NCI-H1048 (cell line): ENCODE measurements around the gene ACSM4.

Source experiments
- DNase-seq: peaks from one replicate; lab custom pipeline; 2025; lab: John Stamatoyannopoulos, UW

ACSM4 gene

DNA sequence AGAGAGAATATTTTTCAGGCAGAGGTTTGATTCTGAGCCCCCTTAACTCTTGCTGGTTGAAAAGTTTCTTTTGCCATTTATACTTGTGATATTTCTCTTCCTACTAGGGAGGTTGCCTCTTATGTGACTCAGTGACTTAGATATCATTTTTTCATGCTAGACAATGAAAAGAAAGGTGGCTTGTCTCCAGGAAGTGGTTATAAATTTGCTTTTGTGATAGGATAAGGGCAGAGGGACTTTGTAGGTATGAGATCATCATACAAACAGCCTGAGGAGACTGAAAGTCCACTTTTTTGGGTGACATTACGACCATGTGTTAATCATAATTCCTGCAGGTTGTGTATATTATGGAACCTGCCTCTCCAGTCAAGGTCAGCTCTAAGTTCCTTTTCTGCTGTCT, 35.8 kb downstream of the ACSM4 start:
- no peak for DNase-seq

- no peak for DNase-seq
Measured at GRCh38 chr12:7344833-7345606, 41.1 kb downstream of the ACSM4 start.

DNA sequence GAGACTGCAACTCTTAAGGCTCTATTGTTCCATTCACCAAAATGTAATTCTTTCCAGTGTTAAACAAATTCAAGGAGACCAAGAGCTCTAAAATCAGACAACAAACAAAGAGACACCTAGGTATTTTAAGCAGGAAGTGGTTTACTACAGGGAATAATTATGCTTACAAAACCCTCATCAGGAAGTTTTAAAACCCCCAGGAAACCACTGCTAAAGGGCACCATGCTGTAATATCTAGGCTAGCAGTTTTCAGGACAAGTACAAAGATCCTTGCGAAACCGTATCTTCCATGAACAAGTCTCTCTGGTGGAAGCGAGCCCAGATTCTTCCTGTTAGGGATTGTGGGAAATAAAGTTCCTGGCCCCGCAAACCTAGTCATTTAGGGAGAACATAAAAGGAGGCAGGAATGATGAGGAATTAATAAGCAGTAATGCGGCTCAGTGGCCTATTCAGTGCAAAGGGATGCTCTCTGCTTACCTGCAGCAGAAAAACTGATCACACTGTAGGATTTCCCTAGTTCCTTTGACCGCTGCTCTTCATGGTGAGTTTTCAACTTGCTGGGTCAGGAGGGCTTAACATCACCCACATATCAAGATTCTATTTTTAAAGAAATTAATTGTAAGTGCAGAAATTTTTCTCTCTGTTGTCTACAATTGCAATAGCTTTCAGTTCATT, 42.8 kb downstream of the ACSM4 start:
- DNase-seq: no peak

GRCh38 chr12:7349418-7349817, 45.5 kb downstream of the ACSM4 start:
- no peak for DNase-seq

DNA sequence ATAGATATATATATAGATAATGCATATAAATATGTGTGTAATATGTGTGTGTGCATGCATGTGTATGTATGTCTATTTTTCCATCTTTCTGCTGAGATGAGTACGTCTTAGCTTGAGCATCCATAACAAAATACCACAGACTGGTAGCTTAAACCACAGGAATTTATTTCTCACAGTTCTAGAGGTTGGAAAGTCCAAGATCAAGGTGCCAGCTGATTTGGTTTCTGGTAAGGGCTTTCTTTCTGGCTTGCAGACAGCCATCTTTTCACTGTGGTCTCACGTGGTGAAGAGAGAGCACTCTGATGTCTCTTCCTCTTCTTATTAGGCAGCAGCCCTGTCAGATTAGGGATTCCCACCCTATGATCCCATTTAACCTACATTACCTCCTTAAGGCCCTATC, 47.3 kb downstream of the ACSM4 start:
- no peak for DNase-seq

DNA sequence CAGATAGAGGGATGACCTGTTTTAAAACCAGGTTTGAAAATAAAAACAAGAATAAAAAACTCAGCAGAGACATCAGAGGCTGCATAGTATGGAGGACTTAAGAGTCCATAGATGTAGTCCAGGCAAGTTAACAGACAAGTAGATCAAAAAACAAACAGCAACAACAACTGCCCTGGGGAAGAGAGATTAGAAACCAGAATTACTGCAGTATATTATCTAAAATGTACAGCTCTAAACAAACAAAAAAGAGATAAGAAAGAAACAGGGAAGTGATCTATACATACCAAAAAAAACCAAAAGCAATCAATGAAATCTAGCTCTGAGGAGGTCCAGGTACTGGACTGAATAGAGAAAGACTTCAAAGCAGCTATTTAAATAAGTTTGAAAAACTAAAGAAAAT, 48.8 kb downstream of the ACSM4 start:
- no peak for DNase-seq

DNA sequence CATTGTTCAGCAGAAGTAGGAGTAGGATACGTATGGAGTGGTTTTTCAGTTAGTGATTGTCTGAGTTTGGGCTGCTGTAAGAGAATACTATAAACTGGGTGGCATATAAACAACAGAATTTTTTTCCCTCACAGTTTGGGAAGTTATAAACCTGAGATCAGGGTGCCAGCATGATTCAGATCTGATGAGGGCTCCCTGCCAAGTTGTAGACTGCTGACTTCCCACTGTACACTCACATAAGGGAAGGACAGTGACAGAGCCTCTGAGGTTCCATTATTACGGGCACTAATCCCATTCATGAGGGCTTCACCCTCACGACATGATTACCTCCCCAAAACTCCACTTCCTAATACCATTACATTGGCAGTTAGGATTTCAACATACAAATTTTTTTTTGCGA, 50.7 kb downstream of the ACSM4 start:
- DNase-seq: no peak

GRCh38 chr12:7361265-7361664, 57.4 kb downstream of the ACSM4 start:
- no peak for DNase-seq

GRCh38 chr12:7362734-7363133, 58.9 kb downstream of the ACSM4 start:
- no peak for DNase-seq

GRCh38 chr12:7369274-7369729, 65.4 kb downstream of the ACSM4 start:
- DNase-seq: no peak

- DNase-seq: no peak
Measured at GRCh38 chr12:7373226-7373625, 69.4 kb downstream of the ACSM4 start.

- DNase-seq: no peak
Measured at GRCh38 chr12:7374423-7375144, 70.7 kb downstream of the ACSM4 start.

- DNase-seq: no peak
Measured at GRCh38 chr12:7375145-7375543, 71.3 kb downstream of the ACSM4 start.

GRCh38 chr12:7376196-7376595, 72.3 kb downstream of the ACSM4 start:
- DNase-seq: no peak
